SKM-1 treated with dmso at 0.1 percent for 144 hours (cell line): ENCODE results near the gene TJP2.
"Not testable (repeated sequence)": the region's sequence is repeated elsewhere in the genome, so short reads cannot be mapped to it uniquely, and the experiment has no call there.

Source experiments
- DNase-seq: peaks from one replicate; lab custom pipeline; 2025; ENCODE audit not compliant: unreplicated experiment; lab: John Stamatoyannopoulos, UW

The TJP2 gene

DNA sequence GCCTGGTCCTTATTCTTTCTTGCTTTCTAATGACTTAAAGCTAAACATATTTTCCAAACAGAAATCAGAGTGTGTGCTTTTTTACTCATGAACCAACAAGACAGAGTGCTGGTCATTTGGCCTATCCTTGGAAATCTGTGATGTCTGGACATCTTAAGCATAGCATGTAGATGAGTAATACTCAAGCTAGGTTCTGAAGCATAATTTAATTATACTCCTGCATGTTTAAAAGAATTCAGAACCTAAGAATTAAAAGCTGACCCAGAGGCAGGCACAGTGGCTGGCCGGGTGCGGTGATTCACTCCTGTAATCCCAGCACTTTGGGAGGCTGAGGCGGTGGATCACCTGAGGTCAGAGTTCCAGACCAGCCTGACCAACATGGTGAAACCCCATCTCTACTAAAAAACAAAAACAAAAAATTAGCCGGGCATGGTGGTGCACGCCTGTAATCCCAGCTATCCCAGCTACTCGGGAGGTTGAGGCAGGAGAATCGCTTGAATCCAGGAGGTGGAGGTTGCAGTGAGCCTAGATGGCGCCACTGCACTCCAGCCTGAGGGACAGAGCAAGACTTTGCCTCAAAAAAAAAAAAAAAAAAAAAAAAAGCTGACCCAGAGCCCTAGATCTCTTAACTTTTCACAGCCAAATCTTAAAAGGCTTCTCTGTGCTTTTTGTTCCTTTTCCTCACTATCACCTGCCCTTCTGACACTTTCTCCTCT, 16.2 kb upstream of the TJP2 start:
- DNase-seq, result no peak

DNA sequence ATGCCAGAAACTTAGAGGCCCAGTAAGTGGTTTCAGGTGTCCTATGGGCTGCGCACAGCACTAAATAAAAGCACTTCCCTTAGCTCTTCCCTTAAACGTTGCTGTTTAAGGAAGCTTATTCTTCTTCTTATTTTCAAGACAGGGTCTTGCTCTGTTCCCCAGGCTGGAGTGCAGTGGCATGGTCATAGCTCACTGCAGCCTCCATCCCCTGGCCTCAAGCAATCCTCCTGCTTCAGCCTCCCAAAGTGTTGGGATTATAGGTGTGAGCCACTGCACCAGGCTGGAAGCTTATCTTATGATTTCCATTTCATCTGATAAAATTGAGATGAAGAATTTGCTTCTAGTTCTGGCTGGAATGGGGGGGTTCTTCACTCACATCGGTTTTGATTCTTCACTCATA, 15.6 kb upstream of the TJP2 start:
- DNase-seq, result no peak

DNA sequence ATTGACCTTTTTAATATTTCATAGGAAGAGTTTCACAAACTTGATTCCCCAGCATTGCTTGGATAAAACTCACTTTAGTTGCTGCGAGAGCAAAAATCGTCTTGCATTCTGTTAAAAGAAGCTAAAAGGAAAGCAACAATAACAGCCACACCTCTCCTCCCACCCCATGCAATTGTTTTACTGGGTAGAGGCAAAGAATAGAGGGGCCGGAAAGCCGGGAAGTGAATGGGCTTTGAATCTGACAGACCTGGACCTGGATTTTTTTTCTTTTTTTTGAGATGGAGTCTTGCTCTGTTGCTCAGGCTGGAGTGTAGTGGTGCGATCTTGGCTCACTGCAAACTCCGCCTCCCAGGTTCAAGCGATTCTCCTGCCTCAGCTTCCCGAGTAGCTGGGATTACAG, 9.5 kb upstream of the TJP2 start:
- not testable (repeated sequence) for DNase-seq

DNA sequence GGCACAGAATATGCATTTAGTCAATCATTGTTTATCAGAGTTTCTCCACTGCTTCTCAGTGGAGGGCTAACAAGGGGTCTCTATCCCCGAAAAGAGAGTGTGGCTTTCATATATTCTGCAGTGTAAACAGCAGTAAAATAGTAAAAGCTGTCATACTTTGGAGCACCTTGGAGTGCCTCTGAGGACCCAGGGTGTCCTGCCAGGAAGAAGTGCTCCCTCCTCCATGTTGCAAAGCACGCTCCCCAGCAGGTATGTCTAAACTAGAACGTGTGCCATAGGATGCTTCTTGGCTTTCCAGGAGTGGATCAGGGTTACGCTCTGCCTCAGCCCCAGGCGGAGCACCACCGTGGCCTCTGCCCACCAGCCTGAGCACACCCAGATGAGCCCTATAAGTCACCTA, 8.5 kb upstream of the TJP2 start:
- no peak for DNase-seq

DNA sequence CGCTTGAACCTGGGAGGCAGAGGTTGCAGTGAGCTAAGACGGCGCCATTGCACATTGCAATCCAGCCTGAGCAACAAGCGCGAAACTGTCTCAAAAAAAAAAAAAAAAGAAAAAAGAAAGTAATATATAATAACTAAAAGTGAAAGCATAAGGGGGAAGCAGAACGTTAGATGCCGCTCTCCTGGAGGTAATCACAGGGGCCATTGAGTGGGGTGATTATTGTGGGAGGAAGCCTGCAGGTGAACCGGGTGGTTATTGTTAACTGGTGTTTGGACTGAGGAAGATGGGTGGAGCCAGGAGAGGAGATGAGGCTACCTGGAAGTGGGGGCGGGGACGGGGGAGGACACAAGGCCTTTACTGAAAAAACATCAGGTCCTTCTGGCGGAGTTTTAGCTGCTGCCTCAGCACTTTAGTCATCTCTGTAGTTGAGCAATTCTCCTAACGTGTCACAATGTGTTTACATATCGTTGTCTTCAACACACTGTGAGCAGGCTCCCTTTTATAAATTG, 5.3 kb upstream of the TJP2 start:
- DNase-seq, result no peak

DNA sequence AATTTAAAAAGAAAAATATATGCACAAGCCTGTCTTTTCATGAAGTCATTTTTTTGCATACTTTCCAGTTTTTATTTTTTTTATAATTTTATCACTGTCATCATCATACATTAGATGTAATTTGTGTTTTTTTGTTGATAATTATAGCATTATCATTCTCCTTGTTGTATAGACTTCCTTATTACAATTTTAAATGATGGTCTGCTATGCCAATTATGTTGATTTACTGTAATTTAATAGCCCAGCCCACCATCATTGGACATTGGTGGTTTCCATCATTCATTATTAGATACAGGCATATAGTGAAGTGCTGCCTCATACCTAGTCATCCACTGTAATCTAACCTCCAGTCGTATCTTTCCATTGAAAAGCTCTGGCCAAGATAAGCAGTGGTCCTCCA, 3.8 kb upstream of the TJP2 start:
- DNase-seq, result no peak

DNA sequence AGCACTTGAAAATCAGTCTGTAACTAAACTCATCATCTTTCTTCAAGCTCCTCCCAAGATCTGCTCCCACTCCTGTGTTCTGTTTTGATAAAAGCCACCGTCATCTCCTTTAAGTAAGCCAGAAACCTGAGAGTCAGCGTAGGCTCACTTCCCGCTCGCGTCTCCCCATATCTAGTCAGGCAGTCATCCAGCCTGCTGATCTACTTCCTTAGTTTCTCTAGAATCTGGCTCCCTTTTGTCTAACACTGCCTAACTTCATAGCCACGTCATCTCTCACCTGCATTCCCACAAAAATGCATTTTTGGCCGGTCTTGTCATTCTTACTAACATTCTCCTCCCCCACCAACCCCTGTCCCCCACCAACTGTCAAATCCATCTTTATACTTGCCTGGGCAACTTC, 3.0 kb upstream of the TJP2 start:
- no peak for DNase-seq

DNA sequence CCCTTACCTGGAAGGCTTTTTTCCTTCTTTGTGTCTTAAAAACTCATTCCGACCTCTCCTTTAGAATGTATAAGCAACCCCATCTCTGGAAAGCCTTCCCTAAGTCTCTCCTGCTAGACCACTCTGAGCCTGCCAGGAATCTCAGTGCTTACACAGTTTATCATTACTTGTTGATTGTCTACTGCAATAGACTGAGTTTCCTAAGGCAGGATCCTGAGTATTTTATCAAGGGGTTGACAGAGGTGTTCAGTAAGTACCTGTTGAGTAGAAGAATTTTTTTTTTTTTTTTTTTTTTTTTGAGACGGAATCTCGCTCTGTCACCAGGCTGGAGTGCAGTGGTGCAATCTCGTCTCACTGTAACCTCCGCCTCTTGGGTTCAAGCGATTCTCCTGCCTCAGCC, 2.6 kb upstream of the TJP2 start:
- DNase-seq, result no peak

DNA sequence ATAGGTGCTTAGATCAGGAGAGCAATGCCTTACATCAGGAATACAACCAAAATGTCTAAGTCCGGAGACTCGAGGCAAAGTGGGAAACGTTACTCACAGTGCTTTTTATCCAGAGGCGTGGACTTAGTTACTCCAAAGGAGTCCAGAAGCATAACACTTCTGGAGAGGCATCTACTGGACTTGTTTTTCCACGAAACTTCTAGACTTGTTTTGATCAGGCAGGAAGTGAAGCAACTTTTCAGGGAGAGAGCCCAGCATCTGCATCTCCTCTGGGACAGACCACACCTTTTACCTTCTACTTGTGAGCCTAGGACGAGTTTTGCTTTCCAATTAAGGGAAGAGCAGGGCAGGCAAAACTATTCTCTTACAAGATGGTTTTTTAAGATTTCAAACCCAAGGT, 1.2 kb upstream of the TJP2 start:
- no peak for DNase-seq

DNA sequence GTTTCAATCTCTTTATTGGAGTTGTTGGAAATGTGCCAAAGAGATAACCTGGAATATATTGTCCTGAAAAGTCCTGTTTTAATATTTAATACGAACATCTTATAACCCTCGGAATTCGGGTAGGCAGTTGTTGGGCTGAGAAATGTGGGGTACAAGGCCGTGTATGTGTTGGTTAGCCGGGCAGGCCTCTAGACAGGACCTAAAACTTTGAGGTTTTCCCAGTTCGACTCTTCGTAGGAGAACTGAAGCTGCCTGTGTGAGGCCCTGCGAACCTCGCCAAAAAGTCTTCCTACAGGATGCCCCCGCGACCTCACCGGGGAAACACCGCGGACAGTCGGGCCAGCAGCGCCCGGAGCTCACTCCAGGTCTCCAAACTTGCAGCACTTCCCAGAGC, 583 bp upstream of the TJP2 start:
- no peak for DNase-seq

DNA sequence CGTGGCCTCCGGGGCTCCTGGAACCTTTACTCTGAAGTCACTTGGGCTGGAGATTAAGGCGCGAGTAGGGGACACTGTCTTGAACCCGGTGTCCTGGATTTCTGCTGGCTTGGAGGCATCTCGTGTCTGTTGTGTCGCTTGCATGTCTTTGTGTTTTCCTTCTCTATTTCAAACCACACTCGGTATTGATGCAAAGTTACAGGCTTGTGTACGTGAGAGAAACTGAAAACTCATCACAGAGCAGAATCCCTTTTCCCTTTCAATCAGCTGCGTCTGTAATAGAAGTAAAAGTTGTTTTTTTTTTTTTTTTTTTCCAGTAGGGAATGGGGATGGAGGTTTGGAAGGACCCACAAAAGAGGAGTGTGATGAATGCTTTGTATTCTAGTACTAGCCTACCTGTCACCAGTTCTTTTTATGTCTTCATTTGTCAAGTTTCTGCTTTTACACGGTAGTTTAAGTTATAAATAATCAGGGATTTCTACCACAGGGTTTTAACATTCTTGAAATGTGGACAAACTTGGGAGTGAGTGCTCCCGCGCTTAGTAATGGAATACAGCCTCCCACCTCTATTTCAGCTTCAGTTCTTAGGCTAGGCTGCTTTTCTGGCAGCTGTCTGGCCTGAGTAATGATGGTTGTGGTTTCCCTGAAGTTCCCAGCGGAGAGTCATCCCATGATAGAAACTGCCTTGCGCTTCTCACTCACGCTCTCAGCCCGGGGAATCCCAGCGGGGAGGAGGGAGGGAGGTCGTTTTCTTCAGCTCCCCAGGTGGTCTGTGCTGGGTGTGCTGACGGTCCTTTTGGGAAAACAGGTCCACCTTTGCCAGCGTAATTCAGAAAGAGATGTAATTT, 763 bp downstream of the TJP2 start:
- no peak for DNase-seq

DNA sequence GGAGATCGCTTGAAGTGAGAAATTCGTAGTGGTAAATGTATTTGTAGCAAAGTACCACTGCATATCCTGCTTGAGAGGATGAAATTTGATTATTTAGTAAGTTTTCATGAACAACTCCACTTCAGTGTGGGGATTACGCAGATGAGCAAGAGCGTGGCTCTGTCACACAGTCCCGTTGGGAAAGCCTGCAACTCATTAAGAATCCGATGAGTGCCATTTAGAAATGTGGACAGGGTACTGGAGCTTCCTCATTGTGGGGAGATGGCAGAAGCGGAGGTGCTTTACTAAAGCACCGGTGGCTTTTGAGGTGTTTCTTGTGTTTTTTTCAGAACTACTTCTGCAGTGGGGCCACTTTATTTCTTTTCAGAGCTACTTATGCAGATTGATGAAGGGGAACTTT, 1.4 kb downstream of the TJP2 start:
- DNase-seq, result peak; percentile 12

DNA sequence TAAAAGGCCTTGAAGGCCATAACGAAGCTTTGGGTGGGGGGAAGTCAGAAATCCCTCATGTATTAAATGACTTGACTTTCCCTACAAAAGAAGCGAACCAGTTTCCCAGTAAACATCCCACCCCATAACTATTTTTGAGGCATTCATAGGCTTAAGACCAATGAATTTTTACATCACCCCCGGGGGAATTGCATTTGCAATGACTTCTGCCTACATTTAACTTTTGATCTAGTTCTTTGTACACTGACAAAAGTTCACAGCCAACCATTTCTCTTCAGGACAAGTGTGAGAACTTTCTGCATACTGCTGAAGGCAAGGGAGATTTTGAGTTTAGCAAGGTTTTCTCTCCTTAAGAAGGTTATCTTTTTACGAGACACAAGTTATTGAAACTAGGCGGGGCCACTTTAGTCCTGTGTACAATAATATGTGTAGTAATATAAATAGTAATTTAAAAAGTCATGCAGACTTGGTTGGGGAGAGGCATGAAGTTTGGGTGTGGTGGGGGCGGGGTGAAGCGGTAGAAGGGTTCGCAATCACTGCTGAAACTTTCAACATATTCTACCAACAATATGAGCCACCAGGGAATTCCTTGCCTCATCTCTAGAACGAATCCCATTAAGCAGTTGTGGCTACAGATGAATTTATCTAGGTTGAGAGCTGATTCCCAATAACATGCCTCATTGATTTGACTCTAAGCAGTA, 2.5 kb downstream of the TJP2 start:
- DNase-seq, result no peak

DNA sequence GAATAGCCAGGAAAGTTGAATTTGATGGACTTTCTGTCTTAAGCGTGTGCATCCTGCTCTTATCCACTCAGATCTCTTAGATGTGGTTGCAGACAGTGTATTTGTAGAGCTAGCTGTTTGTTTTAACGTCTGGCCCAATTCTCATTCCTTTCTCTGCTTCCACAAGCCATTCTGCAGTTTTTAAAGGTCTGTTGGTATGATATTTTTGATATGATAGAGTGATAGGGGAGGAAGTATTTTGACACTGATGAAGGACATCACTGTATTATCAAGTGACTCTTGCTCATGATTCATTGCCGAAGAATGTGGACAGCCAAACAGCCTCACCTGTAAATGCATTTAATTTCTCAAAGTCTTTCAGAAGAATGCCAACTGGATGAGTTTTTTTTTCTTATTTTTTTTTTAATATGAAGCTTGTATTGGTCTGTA, 4.5 kb downstream of the TJP2 start:
- DNase-seq, result no peak

DNA sequence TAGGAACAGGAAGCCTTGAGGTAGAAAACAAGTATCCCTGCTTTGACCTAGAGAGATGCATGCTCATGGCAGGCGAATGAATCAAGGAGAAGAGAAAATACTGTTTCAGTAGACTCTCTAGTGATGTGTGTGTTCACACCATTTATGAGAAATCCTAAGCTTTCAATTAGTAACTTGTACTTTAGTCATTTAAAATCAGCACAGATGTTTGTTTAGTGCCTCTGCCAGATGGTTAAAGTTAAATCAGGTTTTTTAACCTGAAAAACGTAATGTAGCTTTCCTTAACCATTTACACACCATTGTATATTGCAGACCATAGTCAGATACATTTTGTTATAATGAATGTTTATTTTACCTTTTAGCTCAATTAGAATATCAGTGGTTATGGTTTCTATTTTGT, 5.0 kb downstream of the TJP2 start:
- DNase-seq, result no peak

DNA sequence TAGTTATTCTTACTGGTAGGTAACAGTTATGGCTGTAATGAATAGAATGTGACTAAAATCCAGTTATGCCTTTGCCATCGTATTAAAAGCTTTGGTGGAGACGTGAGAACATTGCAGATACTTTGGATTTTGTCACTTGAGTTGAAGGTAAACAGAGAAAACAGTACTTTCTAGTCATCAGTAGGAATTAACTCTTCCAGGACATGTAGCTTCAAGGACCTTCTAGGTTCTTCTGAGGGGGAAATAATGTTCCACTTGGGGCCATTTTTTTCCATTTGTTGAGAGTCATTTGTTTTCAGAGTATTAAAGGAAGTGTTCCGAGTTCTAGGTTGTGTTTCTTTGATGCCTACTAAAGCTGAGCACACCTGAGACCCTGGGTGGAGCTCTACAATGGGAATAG, 6.1 kb downstream of the TJP2 start:
- no peak for DNase-seq

DNA sequence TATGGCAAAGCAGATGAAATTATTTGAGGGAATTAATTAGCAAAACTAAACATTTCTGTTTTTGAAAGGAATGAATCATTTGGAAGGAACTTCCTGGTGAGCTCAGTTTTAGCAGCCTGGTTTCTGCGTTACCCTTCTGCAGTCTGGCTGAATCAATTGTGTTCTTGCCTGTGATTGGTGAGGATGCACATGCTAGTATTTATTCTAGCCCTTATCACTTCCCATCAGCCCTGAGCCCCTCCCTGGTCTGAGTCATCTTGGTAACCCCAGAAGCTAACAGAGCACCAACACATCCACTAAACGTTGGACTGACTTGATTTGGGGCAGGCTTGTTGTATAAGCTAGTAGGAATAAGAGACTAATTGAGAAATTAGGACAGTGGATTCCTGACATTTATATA, 6.6 kb downstream of the TJP2 start:
- DNase-seq, result no peak

DNA sequence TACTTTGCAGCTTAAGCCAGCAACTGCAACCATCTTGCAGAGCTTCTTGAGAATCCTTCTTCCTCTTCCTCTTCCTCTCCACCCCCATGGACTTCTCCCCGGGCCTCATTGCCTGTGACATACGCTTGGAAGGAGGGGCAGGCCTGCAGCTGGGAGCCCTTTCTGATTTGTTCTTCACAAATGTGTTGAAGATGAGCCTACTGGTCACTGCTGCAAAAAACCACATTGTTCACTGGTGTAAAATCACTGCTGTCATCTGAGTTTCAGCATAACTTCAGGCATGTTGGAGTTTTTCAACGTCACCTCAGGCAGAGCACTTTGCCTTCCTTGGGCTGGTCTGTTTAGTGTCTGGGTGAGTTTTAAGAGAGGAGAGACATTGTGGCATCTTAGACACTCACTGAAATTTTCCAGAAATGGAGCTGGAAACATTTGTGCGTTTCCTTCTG, 7.9 kb downstream of the TJP2 start:
- peak; percentile 51 for DNase-seq

DNA sequence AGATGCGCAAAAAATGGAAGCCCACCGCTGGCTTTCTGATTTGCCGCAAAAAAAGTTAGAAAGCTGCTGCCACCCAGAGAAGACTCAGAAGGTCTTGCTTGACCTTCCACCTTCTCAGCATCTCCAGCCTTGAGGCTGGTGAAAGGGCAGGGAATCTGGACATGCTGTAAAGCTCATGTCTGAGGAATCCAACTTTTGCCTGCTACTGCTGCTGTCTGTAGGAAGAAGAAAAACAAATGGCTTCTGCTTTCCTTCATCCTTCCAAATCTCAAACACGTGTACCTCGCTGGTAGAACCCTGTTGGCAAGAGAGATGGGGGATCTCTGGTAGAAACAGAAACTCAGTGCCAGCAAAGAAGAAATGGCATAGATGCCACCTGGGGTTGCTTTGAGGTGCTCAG, 10.2 kb downstream of the TJP2 start:
- DNase-seq, result no peak

DNA sequence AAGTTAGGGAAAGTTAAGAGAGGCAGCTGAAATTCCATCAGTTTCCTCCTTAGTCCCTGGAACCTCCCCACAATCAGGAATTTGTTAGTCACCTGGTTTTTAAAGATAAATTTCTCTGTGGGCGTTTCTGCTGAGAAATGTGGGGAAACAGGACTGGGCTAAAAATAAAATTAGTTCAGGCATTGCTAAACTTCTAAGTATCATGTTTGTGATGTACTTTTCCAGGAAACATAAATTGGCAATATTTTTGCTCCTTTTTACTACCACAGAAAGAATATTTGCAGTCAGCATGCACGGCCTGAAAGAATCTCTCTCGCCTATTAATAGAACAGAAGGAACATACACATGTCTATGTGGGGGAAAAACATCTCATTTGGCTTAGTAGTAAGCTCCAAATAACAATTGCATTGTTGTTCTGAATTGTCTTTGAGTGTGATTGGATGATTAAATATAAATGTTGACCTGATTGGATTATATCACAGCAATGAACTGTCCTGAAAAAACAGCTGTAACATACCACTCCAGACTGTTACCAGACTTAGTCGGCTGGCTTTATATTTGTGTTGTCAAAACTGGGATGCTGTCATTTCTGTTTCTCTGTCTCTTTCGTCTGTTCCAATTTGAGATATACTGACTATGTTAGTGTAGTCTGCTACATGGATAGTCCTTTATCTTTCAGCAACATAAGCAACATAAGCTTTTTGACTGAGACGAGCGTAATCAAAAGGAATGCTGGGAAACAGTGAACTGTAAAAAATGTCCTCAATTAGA, 12.9 kb downstream of the TJP2 start:
- DNase-seq, result no peak

DNA sequence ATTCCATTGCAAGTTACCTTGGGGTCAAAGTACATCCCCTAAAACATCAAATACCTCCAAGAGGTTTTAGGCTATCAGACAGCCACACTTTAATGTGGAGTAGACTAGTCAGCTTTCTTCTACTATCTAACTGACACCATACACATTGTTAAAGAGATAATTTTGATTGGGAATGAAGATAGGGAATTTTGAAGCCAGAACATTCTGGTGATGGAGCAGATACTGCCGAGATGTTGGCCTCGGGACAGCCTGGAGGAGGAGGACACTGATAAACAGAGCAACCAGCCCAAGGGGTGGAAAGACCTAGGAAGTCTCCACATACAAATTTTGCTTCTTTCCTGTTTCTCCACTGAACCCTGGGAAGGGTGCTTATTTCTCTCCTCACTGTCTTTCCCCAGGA, 14.9 kb downstream of the TJP2 start:
- no peak for DNase-seq
